Measurements from ENCODE around the gene ARHGEF2.
"Not testable (repeated sequence)": the region's sequence is repeated elsewhere in the genome, so short reads cannot be mapped to it uniquely, and the experiment has no call there.

The ARHGEF2 gene

DNA sequence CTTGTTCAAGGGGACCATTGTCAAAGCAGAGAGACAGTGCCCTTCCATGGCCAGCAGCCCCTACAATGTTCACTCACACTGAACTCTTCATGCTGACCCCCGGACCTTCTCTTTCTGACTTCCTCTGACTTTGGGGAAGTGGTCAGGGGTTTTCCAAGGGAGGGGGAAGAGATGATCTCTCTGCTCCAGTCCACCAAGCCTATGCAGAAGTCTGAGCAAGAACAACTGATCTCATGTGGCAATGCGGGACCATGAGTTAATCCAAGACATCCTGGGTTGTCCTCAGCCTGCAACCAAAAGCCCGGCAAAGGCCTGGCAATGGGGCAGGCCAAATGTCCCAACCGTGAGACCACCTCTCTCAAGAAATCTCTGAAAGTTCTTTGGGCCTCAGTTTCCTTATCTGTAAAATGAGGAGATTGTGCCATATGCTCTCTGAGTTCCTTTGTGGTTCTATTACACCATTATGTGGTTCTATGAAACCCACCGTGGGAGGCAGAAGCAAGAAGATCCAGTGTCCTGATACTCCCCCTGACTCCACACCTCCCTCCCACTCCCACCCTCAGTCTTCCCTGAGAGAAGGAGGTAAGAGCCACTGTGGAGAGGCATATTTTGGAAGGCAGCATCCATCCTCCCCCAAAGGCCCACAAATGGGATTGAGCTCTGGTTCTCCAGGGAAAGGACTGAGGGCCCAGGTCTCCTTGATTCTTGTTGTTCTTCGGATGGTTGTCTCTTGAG is 11.8 kb upstream of the ARHGEF2 start:
- DNase-seq (ENCODE audit: low spot score) = no peak

DNA sequence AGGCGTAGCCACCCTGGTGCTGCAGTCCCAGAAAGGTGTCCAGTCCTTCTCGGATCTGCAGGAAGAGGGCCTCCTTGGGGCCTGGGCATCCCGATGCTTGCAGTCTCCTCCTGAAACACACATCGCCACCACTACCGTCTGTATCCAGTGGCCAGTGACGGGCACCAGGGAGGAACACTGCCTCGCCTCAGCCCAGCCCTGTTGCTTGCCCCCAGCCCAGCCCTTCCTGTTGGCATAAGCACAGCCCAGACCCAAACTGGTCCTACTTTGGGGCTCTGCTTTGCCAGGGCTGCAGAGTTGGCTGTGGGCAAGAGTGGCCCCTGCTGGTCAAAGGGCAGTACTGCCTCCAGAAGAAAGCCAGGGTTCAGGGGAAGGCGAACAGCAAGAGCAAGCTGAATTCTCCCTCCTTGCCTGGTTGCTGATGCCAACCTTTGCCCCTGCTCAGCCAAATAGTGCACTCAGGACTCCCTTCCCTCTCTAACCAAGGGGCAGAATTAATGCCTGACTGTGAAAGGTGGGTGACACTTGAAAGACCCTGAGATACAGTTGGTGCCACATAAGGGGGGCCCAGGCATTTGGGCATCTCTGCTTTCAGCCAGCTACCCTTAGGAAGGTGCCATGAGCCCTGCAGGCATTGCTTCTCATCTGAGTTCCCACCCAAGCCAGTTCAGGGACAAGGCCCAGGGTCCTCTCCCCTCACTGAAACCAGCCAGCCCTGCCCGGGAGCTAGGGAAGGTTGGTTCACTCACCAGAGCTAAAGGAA is 11.1 kb upstream of the ARHGEF2 start:
- peak; percentile 77 for DNase-seq (ENCODE audit: low spot score)

DNA sequence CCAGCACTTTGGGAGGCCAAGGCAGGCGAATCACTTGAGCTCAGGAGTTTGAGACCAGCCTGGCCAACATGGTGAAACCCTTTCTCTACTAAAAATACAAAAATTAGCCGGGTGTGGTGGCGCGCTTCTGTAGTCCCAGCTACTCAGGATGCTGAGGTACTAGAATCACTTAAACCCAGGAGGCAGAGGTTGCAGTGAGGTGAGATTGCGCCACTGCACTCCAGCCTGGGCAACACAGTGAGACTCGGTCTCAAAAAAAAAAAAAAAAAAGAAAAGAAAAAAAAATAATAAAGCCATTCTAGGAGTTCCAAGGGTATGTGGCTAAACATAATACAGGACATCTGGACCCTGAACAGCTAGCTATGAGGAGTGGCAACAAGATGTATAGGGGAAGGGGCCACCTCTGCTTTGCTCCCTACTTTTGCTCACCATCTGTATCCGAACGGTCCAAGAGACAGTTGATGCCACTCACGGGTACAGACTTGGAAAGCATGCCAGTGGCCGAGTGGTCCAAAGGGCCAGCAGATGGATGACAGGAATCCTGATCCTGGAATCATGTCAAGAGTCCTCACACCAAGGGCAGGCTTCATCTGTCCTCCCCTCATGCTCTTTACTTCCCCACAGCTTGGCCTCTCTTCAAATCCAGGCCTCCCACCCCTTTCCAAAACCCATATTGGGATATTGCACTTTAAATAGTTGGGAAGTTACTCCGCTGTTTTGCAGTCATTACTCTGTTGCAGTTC is 6.7 kb upstream of the ARHGEF2 start:
- not testable (repeated sequence) for DNase-seq (ENCODE audit: low spot score)

DNA sequence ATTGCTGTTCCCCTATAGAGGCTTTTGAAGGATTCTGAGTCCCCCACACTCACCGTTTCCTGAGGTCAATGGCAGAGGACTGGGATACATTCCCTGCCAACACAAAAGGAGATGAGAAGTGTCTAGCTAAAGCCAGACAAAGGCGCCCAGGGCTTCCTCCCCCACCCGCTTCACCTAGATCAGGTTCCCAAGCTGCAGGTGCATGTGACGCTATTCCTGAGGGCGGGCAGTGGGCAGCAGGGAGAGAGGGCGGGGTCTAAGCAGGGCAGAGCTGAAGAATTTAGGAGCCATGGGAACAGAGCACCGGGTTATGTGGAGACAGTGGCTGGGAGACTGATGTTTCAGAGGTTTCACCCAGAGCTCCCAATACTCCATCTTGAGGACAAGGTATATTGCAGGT is 6.0 kb upstream of the ARHGEF2 start:
- DNase-seq (ENCODE audit: low spot score) = no peak

DNA sequence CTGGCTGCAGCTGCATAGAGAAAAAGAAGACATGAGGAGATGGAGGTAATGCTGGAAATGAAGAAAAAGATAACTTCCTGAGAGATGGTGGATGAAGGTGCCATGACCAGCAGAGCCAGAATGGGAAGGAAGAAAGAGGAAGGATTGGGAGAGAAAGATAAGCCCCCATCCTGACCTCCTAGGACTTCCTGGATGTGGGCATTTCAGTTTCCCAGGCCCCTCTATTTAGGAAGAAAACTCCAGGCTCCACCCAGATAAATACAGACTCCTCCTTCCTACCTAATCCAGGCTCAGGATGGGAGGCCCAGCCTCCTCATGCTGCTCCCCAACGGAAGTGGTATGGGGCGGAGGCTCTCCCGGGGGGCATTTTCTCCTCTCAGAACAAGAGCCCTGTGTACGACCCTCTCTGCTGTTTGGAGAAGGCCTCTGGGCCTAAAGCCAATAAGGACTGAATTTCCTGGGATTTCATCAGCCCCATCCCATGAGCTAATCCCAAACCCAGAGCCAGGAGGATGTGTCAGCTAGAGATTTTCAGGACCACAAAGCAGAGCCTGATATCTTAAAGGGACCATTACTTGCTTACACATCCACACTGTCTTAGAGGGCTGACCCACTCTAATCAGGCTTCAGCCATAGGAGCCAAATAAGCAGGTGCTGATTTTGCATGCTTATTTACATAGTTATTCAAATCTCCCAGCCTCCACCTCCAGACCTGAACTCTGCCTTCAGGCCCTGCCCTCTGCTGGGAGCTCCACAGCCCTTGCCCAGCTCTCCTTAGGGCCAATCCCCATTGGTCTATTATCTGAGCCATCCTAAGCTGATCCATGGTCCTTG is 5.1 kb upstream of the ARHGEF2 start:
- DNase-seq (ENCODE audit: low spot score) = peak; percentile 87

DNA sequence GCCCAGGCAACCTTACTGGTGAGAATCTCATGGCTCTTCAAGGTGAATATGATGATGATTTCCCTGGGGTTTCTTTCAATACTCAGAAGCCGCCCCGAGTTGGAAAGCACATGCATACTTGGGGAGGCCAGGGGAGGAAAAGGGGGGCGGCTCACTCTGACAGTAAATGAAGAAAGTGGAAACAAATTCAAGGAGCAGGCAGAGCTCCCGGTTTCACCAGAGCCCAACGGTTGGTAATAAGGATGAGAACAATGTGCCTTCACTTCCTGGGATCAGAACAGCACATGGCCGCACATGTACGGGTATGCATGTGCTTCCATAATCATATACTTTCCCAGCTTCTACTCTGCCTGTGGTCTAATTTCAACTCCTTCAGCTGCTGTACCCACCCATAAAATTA is 3.8 kb upstream of the ARHGEF2 start:
- DNase-seq (ENCODE audit: low spot score) = no peak

DNA sequence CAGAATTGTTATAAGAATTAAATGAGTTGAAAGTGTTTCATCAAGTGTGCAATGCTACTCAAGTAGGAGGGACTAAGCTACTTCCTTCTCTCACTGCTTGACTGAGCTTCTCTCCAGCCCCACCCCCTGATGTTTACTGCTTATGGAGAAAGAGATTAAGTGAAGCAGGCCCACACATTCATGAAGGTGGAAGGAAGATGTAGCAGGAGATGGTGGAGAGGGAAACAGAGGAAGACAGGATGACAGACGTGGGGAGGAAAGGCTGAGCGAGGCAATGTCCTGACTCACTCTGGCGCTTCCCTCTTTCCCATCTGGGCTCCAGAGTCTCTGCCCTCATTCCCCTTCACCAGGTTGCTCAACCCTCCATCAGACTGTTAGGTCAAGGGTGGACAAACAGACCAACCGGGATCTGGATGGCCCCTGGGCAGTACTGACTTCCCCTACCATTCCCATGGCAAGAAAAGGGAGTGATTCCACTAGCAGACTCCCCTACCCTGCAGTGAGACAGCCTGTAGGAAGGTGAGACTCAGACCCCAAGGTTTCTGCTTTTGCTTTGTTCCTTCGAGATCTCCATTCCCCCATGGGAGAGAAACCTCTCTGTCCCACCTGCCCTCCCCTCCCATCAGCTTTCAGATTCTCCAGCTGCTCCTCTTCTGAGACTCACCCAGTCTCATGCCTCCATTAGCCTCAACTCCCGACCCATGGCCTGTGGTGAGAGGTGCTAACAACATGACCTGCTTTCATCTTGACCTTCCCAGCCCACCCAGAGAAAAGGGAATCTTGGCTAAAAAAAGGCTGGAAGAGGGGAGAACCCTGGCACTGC is 3.1 kb upstream of the ARHGEF2 start:
- peak; percentile 79 for DNase-seq (ENCODE audit: low spot score)

DNA sequence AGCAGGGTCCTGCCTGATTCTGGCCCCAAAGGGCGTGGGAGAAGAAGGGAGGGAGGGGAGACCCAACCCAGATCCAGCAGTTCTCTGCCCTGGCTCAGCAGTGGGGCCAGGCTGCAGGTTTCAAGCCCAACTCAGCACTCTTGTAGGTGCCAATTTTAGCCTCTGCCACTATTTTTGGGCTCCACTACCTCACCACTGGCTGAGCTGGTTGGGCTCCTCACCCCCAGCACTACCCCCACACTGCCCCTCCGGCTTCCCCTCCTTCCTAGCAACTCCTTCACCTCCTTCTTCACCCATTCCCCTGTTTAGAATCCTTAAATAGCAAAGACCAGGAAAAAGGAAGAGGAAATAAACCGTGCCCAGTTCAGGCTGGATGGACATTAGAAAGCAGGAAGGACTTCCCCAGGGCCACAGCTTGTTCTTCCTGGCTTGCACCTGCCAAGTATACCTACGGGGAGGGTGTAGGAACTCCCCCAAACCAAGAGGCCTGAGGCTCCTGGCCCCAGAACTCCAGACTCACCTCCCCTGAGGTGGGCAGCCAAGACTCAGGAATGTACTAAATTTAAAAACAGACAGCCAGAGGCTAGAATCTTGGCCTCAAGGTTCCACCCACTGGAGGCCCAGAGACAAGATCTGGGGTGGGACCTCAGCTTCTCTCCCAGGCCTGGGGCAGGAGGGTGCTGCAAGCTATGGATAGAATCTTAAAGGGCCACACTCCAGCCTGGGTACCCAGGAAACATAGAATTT is 1.4 kb upstream of the ARHGEF2 start:
- DNase-seq (ENCODE audit: low spot score) = peak; percentile 62

DNA sequence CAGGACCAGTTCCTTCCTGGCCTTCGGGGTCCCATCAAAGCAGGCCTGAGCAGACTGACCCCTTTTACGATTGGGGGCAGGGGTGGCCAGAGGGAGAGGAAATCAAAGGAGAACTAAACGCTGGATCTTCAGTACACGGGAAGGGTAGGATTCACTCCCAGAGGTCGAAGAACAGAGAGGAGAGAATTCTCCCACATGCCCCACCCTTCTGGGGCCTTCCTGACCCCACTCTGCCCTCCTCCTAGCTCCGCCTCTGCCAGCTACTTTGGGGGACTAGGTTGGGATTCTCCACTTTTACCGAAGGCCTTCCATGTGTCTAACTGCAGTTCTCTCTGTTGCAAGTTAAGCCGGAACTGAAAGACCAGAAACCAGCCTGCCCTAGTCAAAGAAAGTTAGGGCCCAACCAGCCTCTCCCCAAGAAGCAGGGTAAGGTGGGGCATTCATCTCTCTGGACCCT is 654 bp upstream of the ARHGEF2 start:
- peak; percentile 63 for DNase-seq (ENCODE audit: low spot score)

DNA sequence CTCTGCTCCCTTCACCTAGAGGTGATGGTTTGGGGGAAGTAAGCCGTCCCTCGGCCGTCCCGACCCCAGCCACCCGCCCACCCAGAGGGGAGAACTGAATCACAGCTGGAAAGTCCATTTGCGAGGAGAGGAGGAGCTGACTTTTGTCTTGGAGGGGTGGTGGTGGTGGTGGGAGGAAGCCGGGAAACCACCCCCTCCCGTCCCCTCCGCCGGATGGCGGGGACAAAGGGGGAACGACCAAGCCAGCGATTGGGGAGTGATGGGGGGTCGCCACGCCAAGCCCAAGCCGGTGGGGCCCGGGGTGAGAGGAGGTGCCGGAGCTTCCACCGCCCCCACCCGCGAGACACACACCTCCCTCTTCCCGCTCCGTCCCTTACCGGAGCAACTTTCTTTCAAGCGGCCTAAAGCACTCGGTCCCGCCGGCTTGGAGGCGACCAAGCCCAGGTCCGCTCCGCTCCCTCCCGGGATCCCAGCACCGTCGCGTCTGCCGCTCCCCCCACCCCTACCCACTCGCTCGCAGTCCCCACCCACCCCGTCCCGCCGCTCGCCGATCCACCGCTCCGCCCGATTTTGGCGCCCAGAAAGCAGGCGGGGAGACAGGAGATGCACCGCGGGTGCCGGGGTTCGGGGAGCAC is 540 bp downstream of the ARHGEF2 start:
- DNase-seq (ENCODE audit: low spot score) = peak; percentile 71

DNA sequence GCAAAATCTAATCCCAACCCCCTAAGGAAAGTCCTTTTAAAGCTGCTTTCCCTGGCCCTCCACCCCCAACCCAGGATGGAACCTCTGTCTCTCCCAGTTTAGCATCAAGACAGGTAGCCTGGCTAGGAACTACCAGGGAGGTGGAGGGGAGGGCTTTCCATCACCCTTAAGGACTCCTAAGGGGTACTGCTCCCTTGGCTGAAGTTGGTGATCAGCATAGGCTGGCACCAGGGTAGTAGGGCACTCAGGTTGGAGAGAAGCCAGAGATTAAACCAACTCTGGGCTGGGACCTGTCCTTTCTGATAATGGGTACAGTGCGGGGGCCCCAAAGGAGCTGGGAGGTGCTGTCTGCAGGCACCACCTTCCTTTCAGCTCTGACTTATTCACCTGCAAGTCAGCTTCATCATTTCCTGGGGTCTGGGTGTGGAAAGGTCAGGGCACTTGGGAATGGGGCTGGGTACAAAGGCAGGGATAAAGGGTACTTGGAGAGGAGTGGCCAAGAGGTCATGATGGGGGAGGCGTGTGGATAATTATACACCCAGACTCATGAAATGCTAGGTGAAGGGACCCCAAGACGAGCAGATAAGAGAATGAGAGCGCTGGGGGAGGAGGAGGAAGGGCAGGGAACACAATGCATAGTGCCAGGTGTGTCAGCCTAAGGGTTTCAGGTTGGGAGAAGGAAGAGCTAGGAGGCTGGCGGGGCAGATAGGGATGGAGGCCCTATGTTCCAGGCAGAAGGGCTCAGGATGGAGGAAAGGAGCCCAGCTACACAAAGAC is 1.2 kb downstream of the ARHGEF2 start:
- DNase-seq (ENCODE audit: low spot score) = no peak

DNA sequence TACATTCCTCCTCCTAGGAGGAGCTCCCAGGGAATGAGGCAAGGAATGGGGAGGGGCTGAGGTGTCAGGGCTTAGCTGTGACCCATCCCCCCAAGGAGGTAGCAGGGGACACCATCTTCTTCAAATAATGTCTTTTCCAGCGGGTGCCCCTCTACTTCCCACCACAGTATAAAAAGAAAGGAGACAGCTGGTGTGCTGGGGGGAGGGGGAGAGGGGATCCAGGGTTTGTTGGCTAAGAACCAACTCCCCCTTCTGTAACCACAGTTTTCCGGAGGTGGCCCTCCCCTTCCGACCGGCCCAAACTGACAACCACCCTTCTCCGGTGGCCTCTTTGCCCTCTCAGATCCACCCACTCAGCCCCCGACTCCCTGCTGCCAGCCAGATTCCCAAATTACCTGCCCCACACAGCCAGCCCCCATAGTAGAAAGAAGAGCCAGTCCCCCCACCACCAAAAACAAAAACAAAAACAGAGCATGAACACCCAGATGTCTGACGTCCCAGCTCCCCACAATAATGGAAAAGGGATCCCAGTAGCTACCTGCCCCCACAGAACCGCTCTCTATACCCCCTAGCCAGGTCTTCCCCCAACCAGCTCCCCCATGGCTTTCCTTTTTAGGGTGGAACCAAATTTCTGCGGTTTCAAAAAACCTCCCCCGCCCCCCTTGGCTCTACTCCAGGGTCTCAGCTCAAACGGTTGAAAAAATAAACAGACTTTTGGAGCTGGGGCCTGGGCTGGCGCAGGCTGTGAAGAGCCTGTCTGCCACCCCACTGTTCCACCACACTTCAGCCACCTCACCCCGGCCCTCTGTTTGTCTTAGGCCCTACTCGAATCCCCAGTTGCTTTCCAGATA is 2.1 kb downstream of the ARHGEF2 start:
- DNase-seq (ENCODE audit: low spot score) = peak; percentile 78

DNA sequence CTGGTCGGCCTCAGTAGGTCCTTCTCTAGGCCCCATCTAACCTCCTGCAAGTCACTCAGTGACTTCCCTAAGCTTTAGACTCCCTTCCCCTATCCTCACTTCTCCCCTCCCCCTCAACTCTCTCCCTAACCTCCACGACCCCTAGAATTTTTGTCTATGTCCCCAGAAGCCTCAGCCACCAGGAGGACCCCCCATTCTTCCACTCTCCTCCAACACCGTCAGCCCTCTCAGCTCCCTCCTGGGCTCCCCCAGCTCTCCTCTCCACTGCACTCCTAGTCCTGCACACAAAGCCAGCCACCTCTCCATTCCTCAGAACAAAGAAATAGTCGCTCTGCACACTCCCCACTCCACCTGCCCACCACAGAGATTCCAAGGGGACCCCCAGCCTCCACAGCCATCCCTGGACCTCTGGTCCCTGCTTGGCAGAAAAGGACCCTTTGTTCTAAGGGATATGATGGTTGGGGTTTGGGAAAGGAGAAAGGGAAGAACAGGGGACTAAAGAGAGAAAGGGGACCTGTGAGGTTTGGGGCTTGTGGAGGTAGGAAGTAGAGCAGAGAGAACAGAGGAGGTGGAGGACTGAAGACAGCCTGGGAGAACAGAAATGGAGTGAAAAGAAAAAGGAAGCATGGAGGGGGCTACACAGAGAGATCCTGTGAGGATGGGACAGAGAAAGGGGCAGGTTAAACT is 2.8 kb downstream of the ARHGEF2 start:
- DNase-seq (ENCODE audit: low spot score) = no peak

DNA sequence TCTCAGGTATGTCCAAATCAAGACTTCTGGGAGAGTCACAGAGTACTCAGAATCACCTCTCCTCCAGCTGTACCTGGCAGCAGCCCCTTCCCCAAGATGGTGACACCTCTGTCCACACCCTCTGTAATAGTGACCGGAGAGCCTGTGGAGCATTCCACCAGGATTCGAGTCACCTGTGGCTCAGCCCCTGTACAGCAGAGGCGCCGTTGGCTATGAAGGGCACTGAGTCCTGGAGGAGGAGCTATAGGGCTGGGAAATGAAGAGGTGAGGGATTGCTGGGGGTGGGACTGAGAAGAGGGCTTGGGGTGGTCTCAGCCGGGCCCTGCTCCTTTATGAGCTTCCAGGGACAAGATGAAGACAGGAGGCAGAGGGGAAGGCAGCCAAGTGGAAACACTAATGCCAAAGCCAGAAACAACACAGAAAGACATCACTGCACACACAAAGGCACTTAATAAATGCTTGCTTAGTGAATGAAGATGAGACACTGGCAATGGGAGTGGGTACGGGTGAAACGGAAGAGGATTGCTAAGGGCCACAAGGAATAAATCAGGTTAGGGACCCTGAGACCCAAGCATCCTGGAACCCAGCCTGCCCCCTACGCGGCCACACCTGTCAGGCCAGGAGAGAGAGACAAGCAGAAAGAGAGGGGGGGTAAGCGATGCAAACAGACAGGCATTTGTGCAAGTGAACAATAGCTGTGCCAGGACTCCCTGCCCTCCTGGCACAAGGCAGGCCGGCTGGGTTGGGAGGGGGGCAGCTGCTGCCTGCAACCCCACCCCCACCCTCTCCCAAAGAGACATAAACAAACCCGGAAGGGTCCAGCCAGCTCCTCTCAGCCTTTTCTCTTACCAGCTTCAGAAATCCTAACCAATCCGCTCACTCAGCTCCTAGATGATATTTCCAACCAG is 3.9 kb downstream of the ARHGEF2 start:
- DNase-seq (ENCODE audit: low spot score) = no peak

DNA sequence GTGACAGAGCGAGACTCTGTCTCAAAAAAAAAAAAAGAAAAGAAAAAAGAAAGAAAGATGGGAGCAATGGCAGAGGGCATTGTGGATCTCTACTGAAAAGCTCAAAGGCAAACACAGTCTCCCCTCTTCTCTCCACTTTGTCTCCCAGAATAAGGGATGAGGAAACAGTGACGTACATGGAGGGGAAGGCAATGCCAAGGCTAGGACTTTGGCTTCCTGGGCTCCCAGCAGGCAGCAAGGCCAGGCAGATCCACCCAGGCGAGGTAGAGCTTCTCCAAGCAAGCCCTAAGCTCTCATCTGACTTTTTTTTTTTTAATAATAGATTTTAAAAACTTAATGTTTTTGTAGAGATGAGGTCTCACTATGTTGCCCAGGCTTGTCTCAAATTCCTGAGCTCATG is 4.6 kb downstream of the ARHGEF2 start:
- no peak for DNase-seq (ENCODE audit: low spot score)

All from GM03348 (cell line).